Stromal cell of bone marrow (primary cell): Measurements from ENCODE around the gene AURKB.
A peak's percentile ranks its signal among the peaks of the same experiment; 100 is the strongest.
"Not testable (repeated sequence)": the region's sequence is repeated elsewhere in the genome, so short reads cannot be mapped to it uniquely, and the experiment has no call there.

Experiments
- DNase-seq: peaks from one replicate; pipeline ENCODE4 v3.0.0-alpha.2; 2012; ENCODE audit warnings: low read depth

The AURKB gene

GRCh38 chr17:8224891-8225812 lies 14.8 kb upstream of the AURKB start:
- no peak for DNase-seq

DNA sequence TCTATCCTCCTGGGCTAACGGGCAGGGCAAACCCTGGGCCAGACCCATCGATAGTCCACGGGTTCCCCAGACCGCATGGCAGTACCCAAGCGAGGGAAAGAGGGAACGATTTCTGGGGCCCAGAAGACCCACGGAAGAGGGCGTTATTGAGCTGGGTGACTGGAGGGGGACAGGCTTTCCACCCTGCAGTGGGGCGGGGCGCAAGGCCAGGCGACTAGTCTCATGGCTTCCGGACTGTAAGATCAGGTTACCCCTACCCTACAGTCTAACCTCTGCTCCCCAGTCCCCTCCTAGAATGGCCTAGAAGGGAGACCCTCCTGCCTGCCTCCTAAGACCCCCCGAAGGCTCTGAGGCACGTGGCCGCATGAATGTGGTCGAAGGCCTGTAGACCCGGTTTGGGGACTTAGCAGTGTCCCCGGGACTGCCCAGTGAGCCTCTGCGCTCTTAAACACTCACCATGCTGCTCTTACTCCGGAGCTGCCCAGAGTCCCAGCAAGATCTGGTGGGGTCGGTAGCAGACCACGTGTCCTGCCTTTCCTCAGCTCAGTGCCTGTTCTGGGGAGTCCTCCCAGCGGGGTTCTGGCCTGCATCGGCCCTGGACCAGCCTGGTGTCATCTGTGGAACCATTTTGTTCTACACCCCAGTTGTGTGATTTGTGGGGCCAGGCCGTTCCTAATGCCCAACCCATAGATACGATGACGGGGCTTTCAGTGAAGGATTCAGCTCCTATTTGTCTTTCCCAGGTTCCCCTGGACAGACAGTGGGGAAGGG lies 13.2 kb upstream of the AURKB start:
- DNase-seq: peak; percentile 26

DNA sequence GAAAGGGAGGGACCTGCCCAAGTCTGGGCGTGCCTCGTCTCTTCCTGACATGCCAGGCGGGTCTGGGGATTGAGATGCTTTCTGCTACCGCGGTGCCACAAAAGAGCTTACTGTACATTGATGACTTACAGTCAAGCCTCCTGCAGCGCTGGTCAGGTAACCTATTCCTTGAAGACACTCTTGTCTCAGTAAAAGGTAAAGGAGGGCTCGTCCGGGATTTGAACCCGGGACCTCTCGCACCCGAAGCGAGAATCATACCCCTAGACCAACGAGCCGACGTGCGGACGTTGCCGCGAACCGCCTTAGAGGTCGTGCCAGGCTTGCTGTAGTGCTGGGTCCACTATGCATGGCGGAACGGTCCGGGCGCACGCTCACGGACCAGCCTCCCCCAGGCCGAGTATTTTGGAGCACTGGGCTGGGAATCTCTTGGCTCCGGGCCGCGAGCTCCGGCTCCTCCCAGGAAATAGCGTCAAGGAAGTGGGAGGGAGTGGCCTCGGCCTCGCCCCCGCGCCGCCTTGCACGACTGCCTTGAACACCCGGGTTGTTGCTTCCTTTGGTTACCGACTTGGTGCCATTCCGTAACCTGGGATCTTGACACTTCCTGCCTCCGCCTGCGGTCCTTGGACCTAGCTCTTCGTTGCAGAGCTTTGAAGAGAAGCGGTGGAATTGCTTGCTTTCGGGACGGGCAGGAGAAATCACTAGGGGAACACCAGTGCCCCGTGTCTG lies 12.4 kb upstream of the AURKB start:
- peak; percentile 87 for DNase-seq

- DNase-seq: no peak
These were observed 11.9 kb upstream of the AURKB start for GRCh38 chr17:8222380-8222629.

DNA sequence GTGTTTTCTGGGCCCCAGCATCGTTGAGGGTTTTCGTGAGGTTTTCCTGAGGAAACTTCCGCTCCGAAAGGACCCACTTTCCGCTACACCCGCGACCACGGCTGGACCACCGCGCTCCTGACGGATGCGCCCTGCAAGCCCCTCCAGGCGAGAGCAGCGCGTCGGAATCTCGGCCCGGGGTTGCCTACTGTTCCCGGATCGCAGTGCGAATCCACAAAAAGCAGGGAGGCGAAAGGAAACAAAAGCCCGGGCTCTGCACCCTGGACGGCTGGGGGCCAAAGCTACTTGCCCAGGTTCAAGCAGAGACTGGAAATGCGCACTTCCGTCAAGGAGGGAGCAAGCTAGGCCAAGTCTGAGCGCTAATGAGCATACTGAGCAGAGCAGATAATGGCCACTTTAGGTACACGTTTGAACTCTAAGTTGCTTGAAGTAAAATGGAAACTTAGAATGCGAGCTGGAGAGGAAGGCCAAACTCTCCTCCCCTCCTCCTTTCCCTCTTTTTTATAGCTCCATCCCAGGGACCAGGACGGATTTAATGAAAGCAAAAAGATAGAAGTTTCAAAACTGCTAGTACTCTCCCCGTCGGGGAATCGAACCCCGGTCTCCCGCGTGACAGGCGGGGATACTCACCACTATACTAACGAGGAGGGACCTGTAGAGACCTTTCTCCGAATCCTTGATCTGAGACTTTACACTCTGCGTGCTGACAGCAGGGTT lies 11.4 kb upstream of the AURKB start:
- DNase-seq: peak; percentile 74

GRCh38 chr17:8220783-8221662 lies 10.6 kb upstream of the AURKB start:
- peak; percentile 74 for DNase-seq

DNA sequence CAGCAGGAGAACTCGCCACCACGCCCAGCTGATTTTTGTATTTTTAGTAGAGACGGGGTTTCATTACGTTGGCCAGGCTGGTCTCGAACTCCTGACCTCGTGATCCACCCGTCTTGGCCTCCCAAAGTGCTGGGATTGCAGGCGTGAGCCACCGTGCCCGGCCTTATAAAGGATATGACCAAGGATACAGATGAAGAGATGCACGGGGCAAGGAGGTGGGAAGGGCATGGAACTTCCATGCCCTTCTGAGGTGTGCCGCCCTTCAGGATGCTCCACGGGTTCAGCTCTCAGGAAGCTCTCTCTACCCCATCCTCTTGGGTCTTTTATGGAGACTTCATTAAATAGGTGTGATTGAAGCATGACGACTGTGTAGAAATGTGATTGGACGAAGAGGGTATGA lies 3.6 kb upstream of the AURKB start:
- DNase-seq: not testable (repeated sequence)

- no peak for DNase-seq
These were observed 2.2 kb upstream of the AURKB start for GRCh38 chr17:8212312-8213180.

GRCh38 chr17:8210761-8211458 lies 535 bp upstream of the AURKB start:
- no peak for DNase-seq

DNA sequence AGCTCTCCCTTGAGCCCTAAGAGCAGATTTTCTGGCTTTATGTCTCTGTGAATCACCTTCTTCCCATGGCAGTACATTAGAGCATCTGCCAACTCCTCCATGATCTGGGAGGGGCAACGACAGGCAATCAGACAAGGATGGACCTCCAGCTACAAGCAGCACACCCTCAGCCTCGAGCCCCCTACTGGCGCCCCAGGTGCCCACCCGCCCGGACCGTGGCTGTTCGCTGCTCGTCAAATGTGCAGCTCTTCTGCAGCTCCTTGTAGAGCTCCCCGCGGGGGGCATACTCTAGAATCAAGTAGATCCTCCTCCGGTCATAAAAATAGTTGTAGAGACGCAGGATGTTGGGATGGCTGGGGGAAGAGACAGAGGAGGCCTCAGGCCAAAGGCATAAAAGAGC lies 3.8 kb downstream of the AURKB start:
- no peak for DNase-seq

- no peak for DNase-seq
These were observed 5.4 kb downstream of the AURKB start for GRCh38 chr17:8204761-8205555.

DNA sequence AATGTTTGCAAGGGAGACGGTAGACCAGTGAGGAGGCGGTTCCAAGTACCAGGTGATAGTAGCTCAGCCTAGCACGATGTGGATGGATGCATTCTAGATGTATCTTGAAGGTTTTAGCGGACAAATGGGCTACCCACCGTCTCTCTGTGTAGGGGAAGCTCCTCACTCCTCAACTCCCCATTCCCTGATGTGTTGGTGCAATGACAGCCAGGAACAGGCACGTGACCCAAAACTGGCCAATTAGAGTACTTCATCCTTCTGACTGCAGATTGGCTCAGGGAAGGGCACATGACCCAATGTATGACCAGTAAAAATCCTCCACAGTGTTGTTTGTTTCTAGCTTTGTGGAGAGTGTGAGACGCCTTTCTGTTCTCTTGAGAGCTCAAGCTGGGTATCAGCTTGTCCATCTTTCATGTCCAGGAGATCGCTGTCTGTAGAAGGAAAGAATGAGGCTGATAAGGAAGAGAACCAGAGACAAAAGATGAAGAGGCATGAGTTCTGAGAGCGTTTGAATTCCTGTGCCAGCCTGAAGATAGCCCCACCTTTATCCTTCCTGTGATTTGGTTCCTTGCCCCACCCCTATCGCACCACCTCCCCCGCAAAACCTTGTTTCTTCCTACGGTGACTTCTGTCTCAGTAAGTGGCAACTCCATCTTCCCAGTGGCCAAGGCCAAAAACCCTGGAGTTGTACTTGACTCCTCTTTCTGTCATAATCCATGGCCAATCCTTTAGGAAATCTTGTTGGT lies 18.1 kb downstream of the AURKB start:
- peak; percentile 79 for DNase-seq

DNA sequence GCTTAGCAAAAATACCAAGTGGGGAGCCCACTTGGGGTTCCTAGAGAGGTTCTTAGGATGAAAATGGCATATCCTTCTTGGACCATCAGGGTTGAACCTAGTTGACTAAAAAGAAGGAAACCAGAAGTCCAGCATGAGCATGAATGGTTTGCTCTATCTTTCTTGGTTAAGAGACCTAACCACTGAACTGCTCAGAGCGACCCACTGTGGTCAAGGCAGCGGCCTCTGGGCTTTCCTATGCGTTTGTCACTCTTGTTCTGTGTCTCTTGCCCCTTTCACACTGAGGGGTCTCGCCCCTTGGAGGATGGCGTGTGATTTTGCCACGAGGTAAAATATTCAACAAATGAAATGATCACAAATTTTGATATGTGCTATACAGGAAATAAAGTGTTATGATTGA lies 19.9 kb downstream of the AURKB start:
- DNase-seq: no peak

DNA sequence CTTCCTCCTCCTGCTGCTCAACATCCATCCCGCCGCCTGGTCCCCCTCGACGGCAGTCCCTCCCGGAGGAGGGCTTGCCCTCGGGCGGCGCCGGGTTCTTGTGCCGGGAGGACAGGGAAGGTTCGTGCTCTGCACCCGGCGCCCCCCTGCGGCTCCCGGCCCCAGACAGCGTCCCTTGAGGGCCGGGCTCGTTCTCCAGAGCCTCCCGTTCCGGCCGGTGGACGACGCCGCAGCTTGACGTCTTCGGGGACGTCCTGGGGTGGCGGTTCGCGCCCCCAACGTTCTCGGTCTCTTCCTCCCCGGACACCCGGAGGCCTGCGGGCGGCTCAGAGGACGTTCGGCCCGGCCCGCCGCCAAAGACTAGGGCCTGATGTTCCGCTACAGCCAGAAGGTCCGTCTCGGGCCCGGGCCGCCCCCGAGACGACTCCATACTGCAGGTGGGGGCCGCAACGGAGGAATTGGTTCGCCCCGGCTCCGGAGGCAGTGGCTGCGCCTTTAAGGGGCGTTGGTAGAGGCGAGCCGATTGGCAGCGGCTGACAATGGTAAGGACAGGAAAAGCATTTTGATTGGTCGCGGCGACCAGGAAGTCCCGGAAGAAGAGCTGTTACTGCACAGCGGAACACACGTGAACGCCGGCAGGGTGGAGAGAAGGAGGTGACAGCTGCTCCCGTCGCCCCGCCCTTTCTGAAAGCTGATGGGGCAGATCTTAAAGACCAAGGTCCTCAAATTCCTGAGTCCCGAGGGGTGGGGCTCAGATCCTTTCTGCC lies 20.5 kb downstream of the AURKB start, which contains the start of gene BORCS6:
Gene BORCS6, minus strand, starts transcription at position 470 of the 767 bp plus-strand sequence. Its CDS starts 40 bp downstream, at position 430.
- peak; percentile 99 for DNase-seq

DNA sequence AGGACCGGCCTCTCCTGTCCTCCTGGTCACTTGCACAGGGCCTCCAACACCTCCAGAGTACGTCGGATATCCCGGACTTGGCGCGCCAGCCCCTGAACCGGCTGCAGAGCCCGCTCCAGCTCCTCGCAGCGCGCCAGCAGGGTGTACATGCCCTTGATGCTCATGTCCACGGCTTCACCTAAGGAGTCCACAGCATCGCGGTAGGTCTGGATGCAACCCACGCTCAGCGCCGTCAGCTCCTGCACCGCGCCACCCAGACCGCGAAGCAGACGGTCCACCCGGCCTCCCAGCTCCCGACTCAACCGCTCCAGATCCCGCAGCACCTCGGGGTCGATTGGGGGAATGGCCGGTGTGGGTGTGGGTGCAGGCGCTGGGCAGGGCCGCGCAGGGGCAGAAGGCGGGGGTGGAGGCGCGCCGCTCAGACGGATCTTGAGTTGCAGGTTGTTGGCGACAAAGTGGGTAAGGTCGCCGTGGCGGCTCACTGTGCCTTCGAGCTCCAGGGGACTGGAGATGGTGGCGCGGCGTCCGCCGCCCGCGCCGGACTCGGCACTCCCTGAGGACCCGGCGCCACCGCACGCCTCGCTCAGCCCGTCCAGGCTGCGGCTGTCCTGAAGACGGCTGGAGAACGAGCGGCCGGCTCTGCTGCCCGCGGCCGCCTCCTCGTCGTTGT lies 21.2 kb downstream of the AURKB start:
- no peak for DNase-seq

DNA sequence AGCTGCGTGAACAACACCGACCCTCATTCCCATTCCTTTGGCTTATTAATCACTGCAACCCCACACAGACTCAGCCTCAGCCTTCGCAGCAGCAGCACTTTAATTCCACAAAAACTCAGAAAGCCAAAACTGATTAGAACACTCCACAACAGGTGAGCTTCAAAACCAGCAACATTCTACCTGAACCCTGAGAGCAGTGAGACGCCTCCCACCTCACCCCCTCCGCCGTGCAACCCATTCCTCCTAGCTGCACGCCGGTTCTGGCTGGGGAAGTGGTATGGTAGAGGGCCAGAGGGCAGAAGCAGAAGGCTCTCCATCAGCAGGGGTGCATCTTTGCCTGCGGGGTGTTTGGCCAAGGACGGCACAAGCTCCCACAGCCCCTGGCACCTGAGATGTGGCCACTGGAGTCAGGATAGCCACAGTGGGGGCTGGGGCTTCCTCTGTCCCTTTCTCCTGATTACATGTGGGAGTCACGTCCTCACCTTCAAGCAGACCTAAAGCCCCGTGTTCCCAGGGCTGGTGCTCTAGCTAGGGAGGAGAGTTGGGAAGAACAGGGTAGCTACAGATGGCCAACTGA lies 22.0 kb downstream of the AURKB start:
- DNase-seq: no peak
